Measurements from ENCODE around the gene KDM5B.
A peak's percentile ranks its signal among the peaks of the same experiment; 100 is the strongest.
"Not testable (repeated sequence)": the region's sequence is repeated elsewhere in the genome, so short reads cannot be mapped to it uniquely, and the experiment has no call there.

The KDM5B gene

GRCh38 chr1:202807926-202808757, at the start of gene KDM5B:
KDM5B (minus strand) TSS chr1:202808421; CDS start chr1:202808305, 116 bp downstream.
- DNase-seq, result peak; percentile 79

GRCh38 chr1:202857136-202857610, 49.0 kb upstream of the KDM5B start:
- DNase-seq, result no peak

- DNase-seq, result no peak
Measured at GRCh38 chr1:202856014-202856413, 47.8 kb upstream of the KDM5B start.

GRCh38 chr1:202854787-202855186, 46.6 kb upstream of the KDM5B start:
- DNase-seq, result no peak

- no peak for DNase-seq
Measured at GRCh38 chr1:202852163-202852904, 44.1 kb upstream of the KDM5B start.

GRCh38 chr1:202850593-202851362, 42.6 kb upstream of the KDM5B start:
- no peak for DNase-seq

GRCh38 chr1:202848191-202848542, 39.9 kb upstream of the KDM5B start:
- no peak for DNase-seq

GRCh38 chr1:202844935-202845334, 36.7 kb upstream of the KDM5B start:
- DNase-seq, result no peak

GRCh38 chr1:202844259-202844658, 36.0 kb upstream of the KDM5B start:
- no peak for DNase-seq

- DNase-seq, result no peak
Measured at GRCh38 chr1:202843081-202843480, 34.9 kb upstream of the KDM5B start.

GRCh38 chr1:202837746-202838262, 29.6 kb upstream of the KDM5B start:
- DNase-seq, result no peak

- no peak for DNase-seq
Measured at GRCh38 chr1:202836623-202837403, 28.6 kb upstream of the KDM5B start.

- no peak for DNase-seq
Measured at GRCh38 chr1:202835548-202836072, 27.4 kb upstream of the KDM5B start.

GRCh38 chr1:202834771-202835547, 26.7 kb upstream of the KDM5B start:
- no peak for DNase-seq

GRCh38 chr1:202831906-202832305, 23.7 kb upstream of the KDM5B start:
- DNase-seq, result no peak

GRCh38 chr1:202829223-202829622, 21.0 kb upstream of the KDM5B start:
- not testable (repeated sequence) for DNase-seq

- no peak for DNase-seq
Measured at GRCh38 chr1:202825748-202826147, 17.5 kb upstream of the KDM5B start.

GRCh38 chr1:202821467-202821866, 13.2 kb upstream of the KDM5B start:
- no peak for DNase-seq

GRCh38 chr1:202818819-202819218, 10.6 kb upstream of the KDM5B start:
- no peak for DNase-seq

- DNase-seq, result no peak
Measured at GRCh38 chr1:202815120-202815519, 6.9 kb upstream of the KDM5B start.

Measured in activated CD8-positive, alpha-beta memory T cell treated with anti-CD3 and anti-CD28 coated beads, Interleukin-2, amount 50 U/mL, for 4 hours (primary cell).